ENCODE results near the gene WNT7A. TPM values are rescaled to one million over a fixed set of nuclear protein-coding genes. Genes with fewer than 3 reads are reported as not detected.

The WNT7A gene
- total RNA-seq, 1 donor from 2014 or later = 0.59 TPM

DNA sequence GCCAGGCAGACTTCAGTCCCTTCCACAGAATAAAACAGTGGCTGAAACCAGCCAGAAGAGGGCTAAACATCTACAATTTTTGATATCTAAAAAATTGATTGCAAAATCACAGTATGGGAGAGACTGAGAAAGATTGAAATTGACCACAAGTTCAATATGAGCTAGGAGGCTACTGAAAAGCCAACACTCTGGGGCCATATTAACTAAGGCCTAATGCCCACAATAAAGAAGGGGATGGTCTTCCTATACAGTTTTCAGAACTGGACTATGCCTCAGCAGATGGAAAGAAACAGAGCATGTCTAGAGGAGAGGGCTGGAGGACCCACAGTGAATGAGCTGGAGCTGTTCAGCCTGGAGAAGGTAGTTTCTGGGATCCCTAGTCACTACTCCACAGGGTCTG, 53.2 kb downstream of the WNT7A start:
- DNase-seq = no peak

- DNase-seq = no peak
Measured at GRCh38 chr3:13825821-13826220, 54.0 kb downstream of the WNT7A start.

DNA sequence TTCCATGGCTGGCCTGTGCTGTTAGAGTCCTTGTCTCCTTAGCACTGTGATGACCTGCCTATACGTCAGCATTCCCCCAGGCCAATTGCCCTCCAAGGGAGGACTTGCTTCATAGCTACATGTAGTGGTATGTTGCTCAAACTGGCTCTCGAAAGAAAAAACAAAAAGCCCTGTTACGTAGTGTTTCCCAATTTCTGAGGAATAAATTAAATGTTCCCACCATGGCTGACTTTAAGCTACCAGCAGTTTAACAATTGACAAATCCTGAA, 54.6 kb downstream of the WNT7A start:
- DNase-seq = no peak

DNA sequence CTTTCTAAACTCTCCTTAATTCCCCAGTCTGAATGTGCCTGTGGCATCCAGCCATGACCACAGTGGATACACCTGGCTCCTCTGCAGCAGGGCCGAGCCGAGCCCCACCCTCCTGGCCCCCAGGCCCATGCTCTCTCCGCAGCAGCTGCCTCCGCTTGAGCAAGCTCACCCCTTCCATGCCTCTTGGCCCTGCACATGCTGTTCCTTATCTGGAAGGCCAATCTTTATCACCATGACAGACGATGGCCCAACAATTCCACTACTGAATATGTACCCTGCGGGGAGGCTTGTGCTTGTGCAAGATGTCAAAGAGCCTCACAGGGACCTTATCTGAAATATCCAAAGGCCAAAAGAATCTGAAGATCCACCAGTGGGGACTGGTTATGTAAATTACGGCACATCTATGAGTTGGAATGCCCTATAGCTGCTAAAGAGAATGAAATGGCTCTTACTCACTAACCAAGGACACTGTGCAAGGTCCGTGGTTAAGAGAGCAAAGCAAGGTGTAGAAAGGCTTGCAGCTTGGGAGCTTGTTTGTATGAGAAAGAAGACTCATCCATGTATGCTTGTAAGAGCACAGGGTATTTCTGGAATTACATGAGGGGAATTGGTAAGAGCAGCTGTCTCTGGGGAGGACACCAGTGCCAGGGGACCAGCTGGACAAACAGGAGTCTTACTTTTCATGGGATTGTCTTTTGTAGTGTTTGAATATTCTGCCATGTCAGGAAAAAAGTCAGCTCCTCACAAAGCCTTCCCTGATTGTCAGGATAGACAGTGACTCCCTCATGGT, 55.2 kb downstream of the WNT7A start:
- DNase-seq = no peak

DNA sequence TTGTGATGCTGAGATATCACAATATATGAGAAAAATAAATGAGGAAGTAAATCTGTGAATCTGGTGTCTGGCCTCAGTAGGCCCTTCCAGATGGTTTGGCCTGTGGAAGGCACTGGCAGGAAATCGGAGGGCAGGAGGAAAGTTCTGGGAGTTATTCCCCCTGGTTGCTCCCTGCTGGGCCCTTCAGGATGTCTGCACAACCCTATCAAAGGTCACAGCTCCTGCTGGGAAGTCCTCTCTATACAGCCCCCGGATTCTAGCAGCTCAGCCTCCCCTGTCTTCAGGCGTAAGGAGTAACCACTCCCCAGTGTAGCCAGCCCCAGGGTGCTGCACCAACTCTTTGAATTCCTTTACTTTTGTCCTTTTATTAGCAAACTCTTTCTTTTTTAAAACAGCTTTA, 56.2 kb downstream of the WNT7A start:
- DNase-seq = no peak

GRCh38 chr3:13822871-13823585, 56.8 kb downstream of the WNT7A start:
- no peak for DNase-seq

- DNase-seq = no peak
Measured at GRCh38 chr3:13822042-13822441, 57.8 kb downstream of the WNT7A start.

DNA sequence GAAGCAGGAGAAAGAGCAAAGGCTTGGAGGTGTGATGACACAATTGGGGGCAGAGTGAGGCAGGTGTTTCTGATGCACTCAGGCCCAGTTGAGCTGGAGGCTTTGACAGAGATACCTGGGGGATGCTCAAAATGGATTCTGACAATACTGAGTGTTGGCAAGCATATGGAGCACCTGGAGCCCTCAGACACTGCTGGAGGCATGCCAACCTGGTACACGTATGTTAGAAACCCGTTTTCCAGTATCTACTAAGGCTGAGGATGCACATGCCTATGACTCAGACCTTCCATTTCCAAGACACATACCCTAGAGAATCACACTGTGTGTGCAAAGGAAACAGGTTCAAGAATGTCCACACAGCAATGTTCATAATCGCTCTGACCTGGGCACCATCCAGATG, 58.7 kb downstream of the WNT7A start:
- no peak for DNase-seq

DNA sequence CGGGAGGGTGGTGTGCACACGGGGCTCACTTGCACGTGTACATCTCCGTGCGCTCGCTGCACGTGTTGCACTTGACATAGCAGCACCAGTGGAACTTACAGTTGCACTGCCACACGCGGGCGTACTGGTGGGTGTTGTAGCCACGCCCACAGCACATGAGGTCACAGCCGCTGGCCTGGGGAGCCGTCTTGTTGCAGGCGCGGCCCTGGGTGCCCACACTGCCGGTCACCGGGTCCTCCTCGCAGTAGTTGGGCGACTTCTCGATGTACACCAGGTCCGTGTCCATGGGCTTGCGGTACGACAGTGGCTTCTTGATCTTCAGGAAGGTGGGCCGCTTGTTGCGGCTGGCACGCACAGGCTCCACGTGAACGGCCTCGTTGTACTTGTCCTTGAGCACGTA, 61.0 kb downstream of the WNT7A start:
- no peak for DNase-seq

- no peak for DNase-seq
Measured at GRCh38 chr3:13815088-13815683, 64.7 kb downstream of the WNT7A start.

GRCh38 chr3:13812034-13812471, 67.8 kb downstream of the WNT7A start:
- no peak for DNase-seq

- DNase-seq = no peak
Measured at GRCh38 chr3:13811614-13812013, 68.3 kb downstream of the WNT7A start.

GRCh38 chr3:13808550-13808949, 71.3 kb downstream of the WNT7A start:
- DNase-seq = no peak

DNA sequence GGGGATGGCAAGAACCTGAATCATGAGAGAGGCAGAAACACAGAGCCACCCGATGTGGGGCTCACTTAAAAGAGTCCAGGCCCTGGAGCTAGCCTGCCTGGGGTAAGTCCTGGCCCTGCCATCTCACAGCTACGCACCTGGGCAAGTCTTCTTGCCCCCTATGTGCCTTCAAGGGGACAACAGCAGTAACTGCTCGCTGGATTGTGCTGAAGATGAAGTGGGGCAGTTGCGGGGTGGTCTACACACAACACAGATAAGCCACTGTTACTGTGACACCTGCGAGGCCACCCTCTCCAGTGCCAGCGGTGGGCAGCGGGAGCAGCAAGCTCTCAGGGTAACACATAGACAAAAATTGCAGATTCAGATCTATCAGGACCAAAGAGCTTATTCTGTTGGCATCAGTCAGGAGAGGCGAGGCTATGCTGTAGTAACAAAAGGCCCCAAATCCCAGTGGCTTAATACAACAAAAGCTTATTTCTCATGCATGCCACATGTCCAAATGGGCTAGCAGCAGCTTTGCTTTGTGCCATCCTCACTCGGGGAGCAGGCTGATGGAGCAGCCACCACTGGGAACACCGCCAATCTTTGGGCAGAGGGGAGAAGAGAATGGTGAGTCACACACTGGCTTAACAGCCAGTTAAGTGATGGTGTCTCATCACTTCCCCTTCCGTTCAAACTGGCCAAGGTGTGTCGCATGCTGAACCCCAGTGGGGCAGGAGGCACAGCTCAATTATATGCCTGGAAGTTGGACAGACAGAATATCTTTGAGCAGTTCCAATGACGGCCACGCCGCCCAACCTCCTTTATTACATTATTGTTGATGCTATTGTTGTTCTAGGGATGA, 78.3 kb downstream of the WNT7A start:
- no peak for DNase-seq

- no peak for DNase-seq
Measured at GRCh38 chr3:13800064-13800463, 79.8 kb downstream of the WNT7A start.

GRCh38 chr3:13798401-13798800, 81.5 kb downstream of the WNT7A start:
- DNase-seq = no peak

DNA sequence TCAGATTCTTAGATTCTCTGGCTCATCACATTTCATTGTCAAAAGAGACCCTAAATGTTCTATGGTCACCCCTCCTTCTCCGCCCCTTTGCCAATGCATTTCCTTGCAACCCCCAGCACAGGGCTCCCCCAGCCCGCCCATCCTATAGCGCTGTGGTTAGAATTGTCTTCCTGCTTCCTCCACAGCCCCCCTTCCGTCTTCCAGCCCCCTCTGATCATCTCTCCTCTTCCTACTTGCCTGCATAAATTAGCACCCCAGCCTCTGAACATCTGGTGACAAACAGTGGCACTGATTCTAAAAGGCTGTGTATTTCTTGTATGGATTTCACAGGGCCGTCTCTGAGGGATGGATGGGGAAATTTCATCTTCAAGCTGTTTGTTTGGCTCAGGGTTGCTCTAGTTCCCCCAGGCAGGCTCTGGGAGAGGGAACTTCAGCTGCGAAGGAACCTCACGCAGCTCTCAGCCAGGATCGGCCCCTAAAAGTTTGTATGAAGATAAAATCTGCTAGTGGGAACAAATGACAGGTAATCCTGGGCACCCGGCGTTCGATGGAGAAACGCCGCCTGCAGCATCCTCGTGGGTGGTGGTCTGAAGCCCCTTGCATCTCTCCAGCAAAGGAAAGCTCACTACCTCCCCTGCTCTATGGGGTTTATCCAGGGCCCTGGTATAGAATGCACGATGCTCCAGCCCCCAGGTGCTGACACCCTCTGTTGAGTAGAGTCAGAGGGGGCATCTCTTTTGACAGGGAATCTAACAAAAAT, 83.0 kb downstream of the WNT7A start:
- DNase-seq = peak; percentile 20

GRCh38 chr3:13795816-13796215, 84.1 kb downstream of the WNT7A start:
- no peak for DNase-seq

- no peak for DNase-seq
Measured at GRCh38 chr3:13794322-13794721, 85.5 kb downstream of the WNT7A start.

DNA sequence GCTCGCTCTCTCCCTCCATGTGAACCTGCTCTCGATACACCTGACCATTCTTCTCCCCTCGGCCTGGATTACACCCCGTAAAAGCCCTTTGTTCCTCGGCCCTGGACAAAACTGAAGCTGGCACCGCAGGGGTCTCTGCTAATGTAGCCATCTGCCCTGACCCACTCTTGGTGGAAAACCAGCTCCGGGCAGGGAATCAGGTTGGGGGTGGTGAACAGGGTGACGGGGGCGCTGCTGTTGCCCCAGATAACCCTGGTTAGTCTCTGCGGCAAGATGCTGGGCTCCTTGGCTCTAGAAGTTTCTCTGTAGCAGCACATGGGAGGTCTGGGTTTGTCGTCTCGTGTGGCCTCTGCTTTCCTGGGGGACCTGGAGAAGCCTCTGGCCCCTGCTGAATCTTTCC, 86.4 kb downstream of the WNT7A start:
- DNase-seq = no peak

GRCh38 chr3:13792512-13793371, 87.1 kb downstream of the WNT7A start:
- DNase-seq = no peak
